HepG2 (cell line): Measurements from ENCODE around the gene MTUS2.

ENCODE experiments used
- CTCF ChIP-seq: sonication (generic); formaldehyde crosslinking; IDR thresholded peaks from 2 replicates; pipeline ENCODE4 v1.5.0; 2020; ENCODE audit warnings: mild to moderate bottlenecking, missing genetic modification reagents, moderate library complexity
- DPF2 ChIP-seq: sonication (generic); formaldehyde crosslinking; IDR thresholded peaks from 2 replicates; pipeline ENCODE4 v1.4.0; 2020; ENCODE audit warnings: mild to moderate bottlenecking, low read depth, missing genetic modification reagents, borderline replicate concordance
- EZH2 ChIP-seq: conservative IDR thresholded peaks from 2 replicates; pipeline ENCODE4 v1.6.1; 2012; ENCODE audit warnings: mild to moderate bottlenecking, low read depth, low read length, moderate library complexity
- FIP1L1 ChIP-seq: fragments of 200-400 bp; formaldehyde crosslinking; IDR thresholded peaks from 2 replicates; pipeline ENCODE4 v1.6.1; 2018; ENCODE audit warnings: low read depth, mild to moderate bottlenecking, low read length, moderate library complexity, borderline replicate concordance; ENCODE audit not compliant: insufficient read depth
- HNF4A ChIP-seq: sonication (generic); formaldehyde crosslinking; IDR thresholded peaks from 2 replicates; pipeline ENCODE4 v1.4.0; 2020; ENCODE audit warnings: missing genetic modification reagents
- POLR2A ChIP-seq, 2 experiments: IDR thresholded peaks; 2 replicates each; pipeline ENCODE4 v1.6.1; 2011; ENCODE audit warnings: low read depth in 2 of 2, low read length in 2 of 2, mild to moderate bottlenecking in 1 of 2, moderate library complexity in 1 of 2; ENCODE audit not compliant: insufficient read depth in 1 of 2
- RFX3 ChIP-seq: IDR thresholded peaks from 2 replicates; pipeline ENCODE4 v1.6.1; 2016; ENCODE audit warnings: missing biosample characterization, missing genetic modification reagents
- ZKSCAN1 ChIP-seq: fragments of 150-350 bp; IDR thresholded peaks from 2 replicates; pipeline ENCODE4 v1.6.1; 2014; ENCODE audit warnings: low read length
- ZNF10 ChIP-seq: sonication (generic); formaldehyde crosslinking; IDR thresholded peaks from 2 replicates; pipeline ENCODE4 v1.4.0; 2020; ENCODE audit warnings: mild to moderate bottlenecking, low read depth, missing genetic modification reagents, borderline replicate concordance
- ZNF652 ChIP-seq: IDR thresholded peaks from 2 replicates; pipeline ENCODE4 v1.6.1; 2016; ENCODE audit warnings: low read depth, borderline replicate concordance

GRCh38 chr13:29550430-29550988 is 730.4 kb downstream of the MTUS2 start:
- no peak for TF ChIP-seq FIP1L1
- TF ChIP-seq ZNF652, result no peak
- TF ChIP-seq CTCF (CRISPR knock-in tag), result no peak
- TF ChIP-seq EZH2, result no peak
- no peak for TF ChIP-seq DPF2 (CRISPR knock-in tag)
- no peak for TF ChIP-seq ZNF10
- TF ChIP-seq RFX3 (CRISPR knock-in tag), result no peak
- TF ChIP-seq ZKSCAN1, result no peak
- TF ChIP-seq POLR2A (IDR thresholded peaks at IDR 0.05; ENCODE audit: insufficient read depth in 1 of 2, low read depth in 2 of 2, low read length in 2 of 2), result no peak
- TF ChIP-seq HNF4A (CRISPR knock-in tag), result no peak
